HepG2 (cell line): Measurements from ENCODE around the gene EGR1. TPM values are rescaled to one million over a fixed set of nuclear protein-coding genes. Genes with fewer than 3 reads are reported as not detected.
A peak's percentile ranks its signal among the peaks of the same experiment; 100 is the strongest.

Experiments used
- ATAC-seq: fragments of 200-7000 bp; cut with Tn5 transposase; 3 replicates; pipeline ENCODE4 v1.9.1; 2020; ENCODE audit warnings: mild to moderate bottlenecking, moderate library complexity
- BruUV-seq: library from RNA; stranded (reverse); fragments of 400-500 nt; replicated peaks from 2 replicates; lab custom pipeline; 2021; lab: Mats Ljungman, UMichigan
- CTCF ChIA-PET: fragments of 300-600 bp; formaldehyde crosslinking; extraction: SDS; loops from one replicate; lab custom pipeline; 2021; ENCODE audit warnings: low total read pairs, inconsistent platforms, low intra/inter-chr PET ratio; lab: Yijun Ruan, JAX
- POLR2A ChIA-PET: fragments of 350-600 bp; sonication (Branson Sonifier 250); formaldehyde crosslinking; loops from one replicate; lab custom pipeline; 2020; ENCODE audit warnings: antibody characterized with exemption, inconsistent platforms; lab: Yijun Ruan, JAX
- DNase-seq: peaks from one replicate; pipeline ENCODE4 v3.0.0-alpha.2; 2015; ENCODE audit warnings: low spot score
- FAIRE-seq: peaks from 3 replicates; lab custom pipeline; 2011; peaks lifted over from hg19 to GRCh38; lab: Jason Lieb, UNC
- H2AFZ ChIP-seq: one replicate; pipeline ENCODE4 v1.6.1; 2011; ENCODE audit warnings: low read length, inconsistent platforms
- H3K27ac ChIP-seq: fragments of 300-600 bp; 3 replicates; pipeline ENCODE4 v1.8.0; 2011; ENCODE audit warnings: mixed run types, mild to moderate bottlenecking, mixed read lengths, low read length, inconsistent platforms; ENCODE audit not compliant: insufficient read depth; ENCODE audit errors: extremely low read length
- H3K27me3 ChIP-seq, 2 experiments: fragments of 200-600 bp in 1 of 2; 2 replicates in 1 of 2; 3 replicates in 1 of 2; pipeline versions ENCODE4 v1.6.0 to v1.8.0; 2011; ENCODE audit warnings: low read length in 2 of 2, mild to moderate bottlenecking in 2 of 2, moderate library complexity in 2 of 2, inconsistent platforms in 1 of 2; ENCODE audit not compliant: insufficient read depth in 2 of 2, control insufficient read depth in 1 of 2
- H3K36me3 ChIP-seq, 2 experiments: fragments of 200-600 bp in 1 of 2; replicated peaks in 1 of 2; 2 replicates in 1 of 2; 3 replicates in 1 of 2; pipeline versions ENCODE4 v1.5.1 to v1.8.0; 2011; ENCODE audit warnings: low read length in 2 of 2, inconsistent platforms in 1 of 2; ENCODE audit not compliant: insufficient read depth in 2 of 2, control insufficient read depth in 1 of 2
- H3K4me1 ChIP-seq: 2 replicates; pipeline ENCODE4 v1.5.1; 2012; ENCODE audit warnings: low read length, inconsistent platforms; ENCODE audit not compliant: insufficient read depth
- H3K4me2 ChIP-seq: 2 replicates; pipeline ENCODE4 v1.6.0; 2011; ENCODE audit warnings: low read depth, low read length, inconsistent platforms
- H3K4me3 ChIP-seq, 3 experiments: fragments of 200-600 bp in 1 of 3; sonication (generic), shearing (Covaris generic) in 1 of 3; replicated peaks in 1 of 3; 2 replicates each; pipeline ENCODE4 v1.5.1; 2011 to 2016; ENCODE audit warnings: low read length in 3 of 3, inconsistent platforms in 2 of 3, low read depth in 2 of 3, mild to moderate bottlenecking in 2 of 3, control low read depth in 1 of 3, mixed read lengths in 1 of 3; ENCODE audit not compliant: insufficient read depth in 1 of 3
- H3K79me2 ChIP-seq: one replicate; pipeline ENCODE4 v1.6.1; 2011; ENCODE audit warnings: low read length, inconsistent platforms; ENCODE audit not compliant: insufficient read depth
- H3K9ac ChIP-seq: 2 replicates; pipeline ENCODE4 v1.6.0; 2011; ENCODE audit warnings: mild to moderate bottlenecking, low read depth, low read length, inconsistent platforms; ENCODE audit not compliant: insufficient read depth
- H3K9me3 ChIP-seq: 2 replicates; pipeline ENCODE4 v1.5.1; 2012; ENCODE audit warnings: mild to moderate bottlenecking, low read length
- H4K20me1 ChIP-seq: 2 replicates; pipeline ENCODE4 v1.6.0; 2011; ENCODE audit warnings: inconsistent platforms, mild to moderate bottlenecking, low read length, moderate library complexity; ENCODE audit not compliant: insufficient read depth
- FOXO4 ChIP-seq: sonication (generic); formaldehyde crosslinking; conservative IDR thresholded peaks from 2 replicates; pipeline ENCODE4 v1.8.1; 2023; ENCODE audit warnings: missing genetic modification reagents
- MNT ChIP-seq: fragments of 450-650 bp; IDR thresholded peaks from 2 replicates; pipeline ENCODE4 v1.6.1; 2016
- MTA1 ChIP-seq: sonication (generic); formaldehyde crosslinking; IDR thresholded peaks from 2 replicates; pipeline ENCODE4 v1.4.0; 2020; ENCODE audit warnings: missing genetic modification reagents, mild to moderate bottlenecking, borderline replicate concordance
- MXD4 ChIP-seq: IDR thresholded peaks from 2 replicates; pipeline ENCODE4 v1.6.1; 2016; ENCODE audit warnings: mild to moderate bottlenecking, missing biosample characterization, missing genetic modification reagents
- MXI1 ChIP-seq: IDR thresholded peaks from 3 replicates; pipeline ENCODE4 v1.6.1; 2012; ENCODE audit warnings: low read depth, low read length, inconsistent platforms, borderline replicate concordance
- MZF1 ChIP-seq: sonication (generic); formaldehyde crosslinking; IDR thresholded peaks from 2 replicates; pipeline ENCODE4 v1.8.1; 2023; ENCODE audit warnings: mild to moderate bottlenecking, missing genetic modification reagents, borderline replicate concordance
- SP5 ChIP-seq: IDR thresholded peaks from 2 replicates; pipeline ENCODE4 v1.6.1; 2016; ENCODE audit warnings: low read depth, borderline replicate concordance
- SRY ChIP-seq: sonication (generic); formaldehyde crosslinking; IDR thresholded peaks from 2 replicates; pipeline ENCODE4 v1.8.0; 2022; ENCODE audit warnings: mild to moderate bottlenecking, missing genetic modification reagents
- TEAD2 ChIP-seq: sonication (generic); formaldehyde crosslinking; IDR thresholded peaks from 2 replicates; pipeline ENCODE4 v1.9.0; 2021; ENCODE audit warnings: missing genetic modification reagents
- TOPORS ChIP-seq: sonication (generic); formaldehyde crosslinking; IDR thresholded peaks from 2 replicates; pipeline ENCODE4 v1.8.0; 2023; ENCODE audit warnings: mild to moderate bottlenecking, missing genetic modification reagents
- ZBTB37 ChIP-seq: sonication (generic); formaldehyde crosslinking; IDR thresholded peaks from 2 replicates; pipeline ENCODE4 v1.4.0; 2020; ENCODE audit warnings: mild to moderate bottlenecking, missing genetic modification reagents
- ZFAT ChIP-seq: sonication (generic); formaldehyde crosslinking; conservative IDR thresholded peaks from 2 replicates; pipeline ENCODE4 v1.8.1; 2023; ENCODE audit warnings: missing genetic modification reagents, inconsistent platforms
- ZMYM4 ChIP-seq: sonication (generic); formaldehyde crosslinking; IDR thresholded peaks from 2 replicates; pipeline ENCODE4 v1.8.1; 2023; ENCODE audit warnings: mild to moderate bottlenecking, missing genetic modification reagents
- ZNF160 ChIP-seq: sonication (generic); formaldehyde crosslinking; IDR thresholded peaks from 2 replicates; pipeline ENCODE4 v1.8.0; 2022; ENCODE audit warnings: mild to moderate bottlenecking, inconsistent platforms, missing genetic modification reagents
- ZNF296 ChIP-seq: sonication (generic); formaldehyde crosslinking; conservative IDR thresholded peaks from 2 replicates; pipeline ENCODE4 v1.5.0; 2020; ENCODE audit warnings: mild to moderate bottlenecking, missing genetic modification reagents
- ZNF367 ChIP-seq: sonication (generic); formaldehyde crosslinking; IDR thresholded peaks from 2 replicates; pipeline ENCODE4 v1.4.0; 2020; ENCODE audit warnings: missing genetic modification reagents, borderline replicate concordance
- ZNF501 ChIP-seq: sonication (generic); formaldehyde crosslinking; IDR thresholded peaks from 2 replicates; pipeline ENCODE4 v1.5.1; 2020; ENCODE audit warnings: mild to moderate bottlenecking, moderate library complexity, missing genetic modification reagents
- ZNF660 ChIP-seq: sonication (generic); formaldehyde crosslinking; IDR thresholded peaks from 2 replicates; pipeline ENCODE4 v1.5.1; 2020; ENCODE audit warnings: mild to moderate bottlenecking, low read depth, missing genetic modification reagents, borderline replicate concordance
- ZNF678 ChIP-seq: sonication (generic); formaldehyde crosslinking; IDR thresholded peaks from 2 replicates; pipeline ENCODE4 v1.4.0; 2020; ENCODE audit warnings: mild to moderate bottlenecking, missing genetic modification reagents
- ZNF839 ChIP-seq: sonication (generic); formaldehyde crosslinking; IDR thresholded peaks from 2 replicates; pipeline ENCODE4 v1.4.0; 2020; ENCODE audit warnings: missing genetic modification reagents, mild to moderate bottlenecking, borderline replicate concordance
- WGBS: methylation state at CpG from one replicate; pipeline ENCODE4 v1.1.6; 2017; ENCODE audit warnings: low lambda C conversion rate; 5-methylcytosine and 5-hydroxymethylcytosine counted together
- in situ Hi-C: cut with HindIII; loops from 2 replicates; pipeline ENCODE4 v1.10.0; 2017; ENCODE audit warnings: low pct_unique_long_range_greater_than_20kb; ENCODE audit not compliant: extremely low pct_ligation_motif_present
- intact Hi-C: fragments of 100-400 bp; cut with micrococcal nuclease; formaldehyde crosslinking; loops from one replicate; pipeline ENCODE4 v1.10.0; 2022; ENCODE audit not compliant: unreplicated experiment
- polyA plus RNA-seq, 8 experiments: library from polyadenylated mRNA; depleted of rRNA in 3 of 8; stranded (reverse) in 7 of 8; unstranded in 1 of 8; fragments of >200 nt; fragmentation: Illumina TruSeq in 4 of 8; extraction: Trizol in 4 of 8; gene quantifications; 2 replicates each; pipeline versions ENCODE4 v1.2.1 to v1.2.3, GENCODE V29; 2011 to 2016; ENCODE audit warnings: low read depth in 4 of 8, missing spikeins in 1 of 8, mixed read lengths in 1 of 8; ENCODE audit not compliant: insufficient read depth in 1 of 8
- total RNA-seq, 5 experiments: library from RNA; depleted of rRNA; stranded (reverse); fragments of >200 nt; fragmentation: Illumina TruSeq; extraction: Trizol; gene quantifications; 2 replicates each; pipeline ENCODE4 v1.2.3, GENCODE V29; 2016; ENCODE audit warnings: low read depth in 1 of 5

EGR1 gene
- total and polyA plus RNA-seq, 2 of the 13 experiments (the other 11 are each of a cell fraction or from before 2014, with no cell fraction given), result 4.1 to 4.5 TPM

- intact Hi-C loops, result no loop called here
- peaks cover 55% of the 10 kb centered on the region for H3K4me1 ChIP-seq
- DNase-seq (no peak), FAIRE-seq (no peak)
- no peaks in the 10 kb centered on the region for H3K36me3 ChIP-seq
- POLR2A ChIA-PET, result interaction anchor here (1.1 to 1.2 kb wide), 2 partner anchors 34 to 75 kb away, joined by 3 to 6 read pairs; no protein-coding TSS in a partner anchor
- H3K9me3 ChIP-seq, result no peaks in the 10 kb centered on the region
- TF ChIP-seq ZBTB37 (CRISPR knock-in tag) (0 out of 2 replicates have a peak, but pooled peaks have one; percentile 32), MZF1 (CRISPR knock-in tag) (no peak), ZNF367 (CRISPR knock-in tag) (no peak), ZNF678 (CRISPR knock-in tag) (0 out of 2 replicates have a peak, but pooled peaks have one; percentile 57), ZNF160 (CRISPR knock-in tag) (no peak), FOXO4 (CRISPR knock-in tag) (no peak), MTA1 (CRISPR knock-in tag) (no peak), MNT (no peak), ZNF839 (CRISPR knock-in tag) (0 out of 2 replicates have a peak, but pooled peaks have one; percentile 32), ZNF660 (CRISPR knock-in tag) (no peak), ZNF501 (CRISPR knock-in tag) (no peak), SP5 (CRISPR knock-in tag) (0 out of 2 replicates have a peak, but pooled peaks have one; percentile 27), MXI1 (no peak), TOPORS (no peak), MXD4 (0 out of 2 replicates have a peak, but pooled peaks have one; percentile 14), ZMYM4 (CRISPR knock-in tag) (no peak), ZFAT (CRISPR knock-in tag) (no peak), ZNF296 (CRISPR knock-in tag) (no peak), SRY (CRISPR knock-in tag) (no peak), TEAD2 (CRISPR knock-in tag) (no peak)
- TF ChIP-seq, all 625 proteins: peak for 5
- Histone ChIP-seq H3K9ac (peak overlapping the region; percentile 45; the same call in 1 of the 2 replicates), H4K20me1 (no peaks in the 10 kb centered on the region), H2AFZ (no peak overlapping the region), H3K79me2 (no peaks in the 10 kb centered on the region), H3K4me3 (peak overlapping the region in 1 of 3 experiments; percentile 45; a peak in 1 of 6 replicates), H3K4me2 (peak overlapping the region; percentile 70), H3K27ac (no peak overlapping the region), H3K27me3 (peaks cover 4 to 33% of the 10 kb centered on the region in 2 experiments; a peak in 3 of 5 replicates)
- CTCF ChIA-PET, result no interaction called here
- no peak for ATAC-seq
- WGBS, result 19% methylated on average over 4 of the region's 4 CpGs
- in situ Hi-C loops, result loop anchor here (5.0 kb wide), 1 partner anchor 82 kb away; the partner anchor contains the start of gene ETF1
- BruUV-seq, result no TSS peak
Measured at GRCh38 chr5:138460032-138460693, 5.1 kb upstream of the EGR1 start.
